GM20431 (cell line): ENCODE results near the gene SFXN1.
"Not testable (repeated sequence)": the region's sequence is repeated elsewhere in the genome, so short reads cannot be mapped to it uniquely, and the experiment has no call there.

Experiments
- in situ Hi-C: fragments of 300-500 bp; cut with MseI, MboI; formaldehyde crosslinking; loops from one replicate; pipeline ENCODE4 v1.15.0; 2020; ENCODE audit warnings: low sequenced_read_pairs; ENCODE audit not compliant: unreplicated experiment

SFXN1 gene

GRCh38 chr5:175534070-175534932 lies 55.9 kb downstream of the SFXN1 start:
- in situ Hi-C loops: no loop called here

- in situ Hi-C loops: not testable (repeated sequence)
Measured at GRCh38 chr5:175535331-175535730, 57.0 kb downstream of the SFXN1 start.

- in situ Hi-C loops: no loop called here
Measured at GRCh38 chr5:175535796-175536195, 57.4 kb downstream of the SFXN1 start.

GRCh38 chr5:175538576-175538975 lies 60.2 kb downstream of the SFXN1 start:
- in situ Hi-C loops: no loop called here

- in situ Hi-C loops: no loop called here
Measured at GRCh38 chr5:175539936-175540335, 61.6 kb downstream of the SFXN1 start.

- in situ Hi-C loops: no loop called here
Measured at GRCh38 chr5:175541264-175541663, 62.9 kb downstream of the SFXN1 start.

GRCh38 chr5:175542232-175542965 lies 64.0 kb downstream of the SFXN1 start:
- in situ Hi-C loops: no loop called here

- in situ Hi-C loops: no loop called here
Measured at GRCh38 chr5:175542966-175543235, 64.5 kb downstream of the SFXN1 start.

- in situ Hi-C loops: no loop called here
Measured at GRCh38 chr5:175544108-175544511, 65.8 kb downstream of the SFXN1 start.

- in situ Hi-C loops: no loop called here
Measured at GRCh38 chr5:175544586-175544985, 66.2 kb downstream of the SFXN1 start.

- in situ Hi-C loops: no loop called here
Measured at GRCh38 chr5:175547842-175548241, 69.5 kb downstream of the SFXN1 start.

GRCh38 chr5:175548626-175549311 lies 70.4 kb downstream of the SFXN1 start:
- in situ Hi-C loops: no loop called here

- in situ Hi-C loops: no loop called here
Measured at GRCh38 chr5:175550055-175550805, 71.9 kb downstream of the SFXN1 start.

GRCh38 chr5:175551266-175551665 lies 72.9 kb downstream of the SFXN1 start:
- in situ Hi-C loops: no loop called here

- in situ Hi-C loops: no loop called here
Measured at GRCh38 chr5:175554296-175554695, 75.9 kb downstream of the SFXN1 start.

- in situ Hi-C loops: no loop called here
Measured at GRCh38 chr5:175555168-175555785, 76.9 kb downstream of the SFXN1 start.

GRCh38 chr5:175556794-175557193 lies 78.4 kb downstream of the SFXN1 start:
- in situ Hi-C loops: no loop called here

GRCh38 chr5:175557778-175558177 lies 79.4 kb downstream of the SFXN1 start:
- in situ Hi-C loops: no loop called here

- in situ Hi-C loops: no loop called here
Measured at GRCh38 chr5:175558801-175559480, 80.6 kb downstream of the SFXN1 start.
